ENCODE measurements around the gene TBCEL. TPM values are rescaled to one million over a fixed set of nuclear protein-coding genes. Genes with fewer than 3 reads are reported as not detected.

Gene TBCEL
- total and polyA plus RNA-seq, 7 donors: 2.9 to 19.2 (median 8.0) TPM

GRCh38 chr11:121038648-121039409, 14.9 kb downstream of the TBCEL start:
- Histone ChIP-seq H3K4me1 (no peaks in the 10 kb centered on the region), H3K9me3 (no peaks in the 10 kb centered on the region), H3K4me3 (no peak overlapping the region), H3K27ac (no peak overlapping the region), H3K27me3 (ENCODE audit: insufficient read depth in 3 of 3, low read length in 2 of 3) (no peaks in the 10 kb centered on the region), H3K36me3 (ENCODE audit: insufficient read depth in 1 of 2, low read depth in 1 of 2) (no peaks in the 10 kb centered on the region)
- TF ChIP-seq, protein P1, sequence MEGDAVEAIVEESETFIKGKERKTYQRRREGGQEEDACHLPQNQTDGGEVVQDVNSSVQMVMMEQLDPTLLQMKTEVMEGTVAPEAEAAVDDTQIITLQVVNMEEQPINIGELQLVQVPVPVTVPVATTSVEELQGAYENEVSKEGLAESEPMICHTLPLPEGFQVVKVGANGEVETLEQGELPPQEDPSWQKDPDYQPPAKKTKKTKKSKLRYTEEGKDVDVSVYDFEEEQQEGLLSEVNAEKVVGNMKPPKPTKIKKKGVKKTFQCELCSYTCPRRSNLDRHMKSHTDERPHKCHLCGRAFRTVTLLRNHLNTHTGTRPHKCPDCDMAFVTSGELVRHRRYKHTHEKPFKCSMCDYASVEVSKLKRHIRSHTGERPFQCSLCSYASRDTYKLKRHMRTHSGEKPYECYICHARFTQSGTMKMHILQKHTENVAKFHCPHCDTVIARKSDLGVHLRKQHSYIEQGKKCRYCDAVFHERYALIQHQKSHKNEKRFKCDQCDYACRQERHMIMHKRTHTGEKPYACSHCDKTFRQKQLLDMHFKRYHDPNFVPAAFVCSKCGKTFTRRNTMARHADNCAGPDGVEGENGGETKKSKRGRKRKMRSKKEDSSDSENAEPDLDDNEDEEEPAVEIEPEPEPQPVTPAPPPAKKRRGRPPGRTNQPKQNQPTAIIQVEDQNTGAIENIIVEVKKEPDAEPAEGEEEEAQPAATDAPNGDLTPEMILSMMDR (IDR thresholded peaks at IDR 0.05): no peak
- WGBS, 3 donors: 91 to 95% (median 91%) methylated on average over 5 of the region's 5 CpGs
- DNase-seq: no peak
- ATAC-seq: no peak
- intact Hi-C loops (cut with DNase I): no loop called here

GRCh38 chr11:121039971-121040613, 16.2 kb downstream of the TBCEL start:
- no peaks in the 10 kb centered on the region for H3K27me3 ChIP-seq (ENCODE audit: insufficient read depth in 3 of 3, low read length in 2 of 3)
- DNase-seq (no peak), ATAC-seq (no peak)
- H3K27ac ChIP-seq: no peak overlapping the region
- no peaks in the 10 kb centered on the region for H3K9me3 ChIP-seq
- no peak overlapping the region for H3K4me3 ChIP-seq
- H3K36me3 ChIP-seq (ENCODE audit: insufficient read depth in 1 of 2, low read depth in 1 of 2): no peaks in the 10 kb centered on the region
- intact Hi-C loops (cut with DNase I): no loop called here
- WGBS, 3 donors: 72 to 82% (median 73%) methylated on average over 1 of the region's 1 CpG
- TF ChIP-seq, protein P1 (IDR thresholded peaks at IDR 0.05): no peak
- no peaks in the 10 kb centered on the region for H3K4me1 ChIP-seq

DNA sequence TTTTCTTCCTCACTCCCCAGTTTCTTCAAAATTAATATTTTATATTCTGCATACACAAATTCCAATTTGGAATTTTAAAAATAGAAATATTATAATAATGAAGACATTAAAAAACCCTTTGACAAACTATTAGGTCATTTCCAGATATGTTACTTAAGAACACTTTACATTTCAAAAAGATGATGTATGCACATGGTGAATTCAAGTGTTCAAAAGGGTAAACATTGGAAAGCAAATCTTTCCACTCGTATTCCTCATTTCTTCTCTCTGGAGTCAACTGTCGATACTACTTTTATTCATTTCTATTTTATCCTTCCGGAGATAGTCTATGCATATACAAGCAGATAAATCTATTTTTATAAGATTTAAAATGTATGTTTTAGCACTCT, 16.7 kb downstream of the TBCEL start:
- ATAC-seq (no peak), DNase-seq (no peak)
- 95 to 98% (median 96%) methylated on average over 3 of the region's 3 CpGs for WGBS, 3 donors

GRCh38 chr11:121041072-121041471, 17.2 kb downstream of the TBCEL start:
- H3K27me3 ChIP-seq (ENCODE audit: insufficient read depth in 3 of 3, low read length in 2 of 3): no peaks in the 10 kb centered on the region
- H3K27ac ChIP-seq: no peak overlapping the region
- H3K36me3 ChIP-seq (ENCODE audit: insufficient read depth in 1 of 2, low read depth in 1 of 2): peaks cover 0 to 6% of the 10 kb centered on the region in 2 donors
- no peaks in the 10 kb centered on the region for H3K9me3 ChIP-seq
- TF ChIP-seq, protein P1 (IDR thresholded peaks at IDR 0.05): no peak
- DNase-seq (no peak), ATAC-seq (no peak)
- H3K4me1 ChIP-seq: no peaks in the 10 kb centered on the region
- WGBS, 3 donors: 80 to 95% (median 91%) methylated on average over 5 of the region's 5 CpGs
- intact Hi-C loops (cut with DNase I): no loop called here
- H3K4me3 ChIP-seq: no peak overlapping the region

More for the DNA sequence above, 16.7 kb downstream of the TBCEL start:
- H3K36me3 ChIP-seq (ENCODE audit: insufficient read depth in 1 of 2, low read depth in 1 of 2): peaks cover 0 to 1% of the 10 kb centered on the region in 2 donors
- no peak overlapping the region for H3K27ac ChIP-seq
- H3K4me1 ChIP-seq: no peaks in the 10 kb centered on the region
- H3K4me3 ChIP-seq: no peak overlapping the region
- H3K9me3 ChIP-seq: no peaks in the 10 kb centered on the region
- no peaks in the 10 kb centered on the region for H3K27me3 ChIP-seq (ENCODE audit: insufficient read depth in 3 of 3, low read length in 2 of 3)
- TF ChIP-seq, protein P1 (IDR thresholded peaks at IDR 0.05): no peak
- intact Hi-C loops (cut with DNase I): no loop called here

All from psoas muscle (tissue), 8 donors.